HEK293 (cell line): Measurements from ENCODE around the gene NUB1.

Experiments
- CTCF ChIA-PET: fragments of 350-600 bp; formaldehyde crosslinking; extraction: SDS; loops from one replicate; lab custom pipeline; 2021; ENCODE audit warnings: antibody characterized with exemption; lab: Yijun Ruan, JAX
- POLR2A ChIA-PET: fragments of 300-600 bp; formaldehyde crosslinking; extraction: SDS; loops from one replicate; lab custom pipeline; 2020; ENCODE audit warnings: antibody characterized with exemption, inconsistent platforms; lab: Yijun Ruan, JAX
- H3K27ac ChIP-seq: fragments of 200-500 bp; sonication (Bioruptor generic); 2 replicates; pipeline ENCODE4 v1.5.1; 2014; ENCODE audit warnings: low read depth, low read length, control low read depth, inconsistent platforms; ENCODE audit errors: extremely low read depth
- H3K36me3 ChIP-seq, 2 experiments: fragments of 200-500 bp in 1 of 2; sonication (Bioruptor generic) in 1 of 2; 1 replicate in 1 of 2; 2 replicates in 1 of 2; pipeline ENCODE4 v1.5.1; 2014 to 2017; ENCODE audit warnings: inconsistent platforms in 2 of 2, low read length in 2 of 2; ENCODE audit not compliant: control insufficient read depth in 2 of 2, insufficient read depth in 1 of 2
- H3K4me1 ChIP-seq: fragments of 200-500 bp; sonication (Bioruptor generic); 2 replicates; pipeline ENCODE4 v1.5.1; 2014; ENCODE audit warnings: mild to moderate bottlenecking, low read length, inconsistent platforms; ENCODE audit not compliant: control insufficient read depth, insufficient read depth
- H3K4me3 ChIP-seq: 2 replicates; pipeline ENCODE4 v1.5.1; 2011; ENCODE audit warnings: low read depth, mild to moderate bottlenecking, control low read depth, low read length, moderate library complexity
- H3K9me3 ChIP-seq: fragments of 200-500 bp; sonication (Bioruptor generic); 2 replicates; pipeline ENCODE4 v1.5.1; 2014; ENCODE audit warnings: low read depth, low read length, inconsistent platforms; ENCODE audit not compliant: control insufficient read depth, insufficient read depth
- HOXC10 ChIP-seq: sonication (generic); formaldehyde crosslinking; IDR thresholded peaks from 2 replicates; pipeline ENCODE4 v1.8.1; 2023; ENCODE audit warnings: mild to moderate bottlenecking, missing genetic modification reagents
- KLF16 ChIP-seq: fragments of 450-650 bp; formaldehyde crosslinking; IDR thresholded peaks from 2 replicates; pipeline ENCODE4 v1.5.1; 2017; ENCODE audit warnings: missing biosample characterization, missing genetic modification characterization
- MYNN ChIP-seq: fragments of 450-650 bp; formaldehyde crosslinking; IDR thresholded peaks from 2 replicates; pipeline ENCODE4 v1.5.1; 2016; ENCODE audit warnings: missing biosample characterization, missing genetic modification characterization, borderline replicate concordance
- SCRT2 ChIP-seq: fragments of 450-650 bp; formaldehyde crosslinking; IDR thresholded peaks from 2 replicates; pipeline ENCODE4 v1.5.1; 2016; ENCODE audit warnings: missing biosample characterization, missing genetic modification characterization
- WT1 ChIP-seq: fragments of 450-650 bp; formaldehyde crosslinking; IDR thresholded peaks from 2 replicates; pipeline ENCODE4 v1.5.1; 2016; ENCODE audit warnings: missing biosample characterization, missing genetic modification characterization
- ZNF112 ChIP-seq: fragments of 450-650 bp; formaldehyde crosslinking; IDR thresholded peaks from 2 replicates; pipeline ENCODE4 v1.5.0; 2017; ENCODE audit warnings: missing biosample characterization, missing genetic modification characterization
- ZNF114 ChIP-seq: fragments of 450-650 bp; formaldehyde crosslinking; IDR thresholded peaks from 2 replicates; pipeline ENCODE4 v1.5.0; 2017; ENCODE audit warnings: missing biosample characterization, missing genetic modification characterization
- ZNF132 ChIP-seq: fragments of 450-650 bp; formaldehyde crosslinking; IDR thresholded peaks from 2 replicates; pipeline ENCODE4 v1.5.1; 2017; ENCODE audit warnings: missing biosample characterization, missing genetic modification characterization, borderline replicate concordance
- ZNF223 ChIP-seq: fragments of 450-650 bp; formaldehyde crosslinking; IDR thresholded peaks from 2 replicates; pipeline ENCODE4 v1.5.1; 2016; ENCODE audit warnings: missing biosample characterization, missing genetic modification characterization
- ZNF416 ChIP-seq: fragments of 450-650 bp; formaldehyde crosslinking; IDR thresholded peaks from 2 replicates; pipeline ENCODE4 v1.5.1; 2016; ENCODE audit warnings: missing biosample characterization, missing genetic modification characterization
- ZNF501 ChIP-seq: fragments of 450-650 bp; formaldehyde crosslinking; IDR thresholded peaks from 2 replicates; pipeline ENCODE4 v1.5.1; 2016; ENCODE audit warnings: missing biosample characterization, missing genetic modification characterization
- ZNF529 ChIP-seq: fragments of 450-650 bp; formaldehyde crosslinking; IDR thresholded peaks from 2 replicates; pipeline ENCODE4 v1.5.1; 2017; ENCODE audit warnings: missing genetic modification characterization, missing biosample characterization; ENCODE audit not compliant: insufficient replicate concordance
- ZNF555 ChIP-seq: fragments of 450-650 bp; formaldehyde crosslinking; conservative IDR thresholded peaks from 2 replicates; pipeline ENCODE4 v1.5.1; 2017; ENCODE audit warnings: missing biosample characterization, mild to moderate bottlenecking, missing genetic modification characterization, inconsistent platforms
- ZNF623 ChIP-seq: fragments of 450-650 bp; formaldehyde crosslinking; IDR thresholded peaks from 2 replicates; pipeline ENCODE4 v1.5.1; 2016; ENCODE audit warnings: missing biosample characterization, missing genetic modification characterization
- ZNF624 ChIP-seq: fragments of 450-650 bp; formaldehyde crosslinking; IDR thresholded peaks from 2 replicates; pipeline ENCODE4 v1.5.1; 2017; ENCODE audit warnings: missing biosample characterization, missing genetic modification characterization
- ZNF660 ChIP-seq: fragments of 450-650 bp; IDR thresholded peaks from 2 replicates; pipeline ENCODE4 v1.5.1; 2018; ENCODE audit warnings: missing biosample characterization, mild to moderate bottlenecking, missing genetic modification characterization
- ZNF701 ChIP-seq: fragments of 450-650 bp; formaldehyde crosslinking; IDR thresholded peaks from 2 replicates; pipeline ENCODE4 v1.5.1; 2016; ENCODE audit warnings: missing biosample characterization, missing genetic modification characterization
- ZNF768 ChIP-seq: fragments of 450-650 bp; formaldehyde crosslinking; IDR thresholded peaks from 2 replicates; pipeline ENCODE4 v1.5.1; 2018; ENCODE audit warnings: missing biosample characterization, mild to moderate bottlenecking, missing genetic modification characterization
- ZNF837 ChIP-seq: fragments of 450-650 bp; formaldehyde crosslinking; IDR thresholded peaks from 2 replicates; pipeline ENCODE4 v1.5.1; 2016; ENCODE audit warnings: missing biosample characterization, missing genetic modification characterization
- TF ChIP-seq, protein P1 (sequence below): sonication (generic); formaldehyde crosslinking; IDR thresholded peaks from 2 replicates; pipeline ENCODE4 v1.8.1; 2022; ENCODE audit warnings: mild to moderate bottlenecking, moderate library complexity, missing genetic modification reagents
- TF ChIP-seq, protein P2 (sequence below): fragments of 450-650 bp; formaldehyde crosslinking; IDR thresholded peaks from 2 replicates; pipeline ENCODE4 v1.5.1; 2016; ENCODE audit warnings: missing biosample characterization, missing genetic modification characterization
- TF ChIP-seq, protein P3 (sequence below): fragments of 450-650 bp; formaldehyde crosslinking; conservative IDR thresholded peaks from 2 replicates; pipeline ENCODE4 v1.5.1; 2016; ENCODE audit warnings: low read depth, missing biosample characterization, missing genetic modification characterization
- TF ChIP-seq, protein P4 (sequence below): fragments of 450-650 bp; formaldehyde crosslinking; IDR thresholded peaks from 2 replicates; pipeline ENCODE4 v1.5.1; 2017; ENCODE audit warnings: missing biosample characterization, missing genetic modification characterization

NUB1 gene

DNA sequence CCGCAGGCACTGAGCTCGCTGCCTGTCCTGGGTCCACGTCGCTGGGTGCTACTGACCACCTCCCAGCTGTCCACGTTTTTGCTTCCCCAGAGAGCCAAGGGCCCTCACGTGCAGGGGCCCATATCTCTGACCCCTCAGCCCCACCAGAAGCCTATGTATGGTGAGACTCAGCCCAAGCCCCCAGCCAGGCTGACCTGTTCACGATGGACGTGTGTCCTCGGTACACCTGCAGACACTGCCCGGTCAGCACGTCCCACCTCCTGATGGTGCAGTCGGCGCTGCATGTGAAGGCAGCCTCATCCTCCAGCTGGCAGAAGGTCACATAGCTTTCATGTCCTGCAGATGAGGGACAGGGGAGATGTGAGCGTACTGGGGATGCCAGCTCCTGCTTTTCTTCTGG, 58.3 kb downstream of the NUB1 start:
- no peak for TF ChIP-seq ZNF132 (tag by site-specific recombination)
- TF ChIP-seq, protein P1, sequence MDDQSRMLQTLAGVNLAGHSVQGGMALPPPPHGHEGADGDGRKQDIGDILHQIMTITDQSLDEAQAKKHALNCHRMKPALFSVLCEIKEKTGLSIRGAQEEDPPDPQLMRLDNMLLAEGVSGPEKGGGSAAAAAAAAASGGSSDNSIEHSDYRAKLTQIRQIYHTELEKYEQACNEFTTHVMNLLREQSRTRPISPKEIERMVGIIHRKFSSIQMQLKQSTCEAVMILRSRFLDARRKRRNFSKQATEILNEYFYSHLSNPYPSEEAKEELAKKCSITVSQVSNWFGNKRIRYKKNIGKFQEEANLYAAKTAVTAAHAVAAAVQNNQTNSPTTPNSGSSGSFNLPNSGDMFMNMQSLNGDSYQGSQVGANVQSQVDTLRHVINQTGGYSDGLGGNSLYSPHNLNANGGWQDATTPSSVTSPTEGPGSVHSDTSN (CRISPR knock-in tag) = no peak
- no peak for TF ChIP-seq HOXC10 (CRISPR knock-in tag)
- TF ChIP-seq ZNF623 (tag by site-specific recombination) = no peak
- no peak for TF ChIP-seq ZNF624 (tag by site-specific recombination)
- TF ChIP-seq ZNF223 (tag by site-specific recombination) = no peak
- no peak for TF ChIP-seq ZNF768
- no peak for TF ChIP-seq ZNF701
- TF ChIP-seq ZNF555 (tag by site-specific recombination) = no peak
- no peak for TF ChIP-seq MYNN (tag by site-specific recombination)
- no peak for TF ChIP-seq SCRT2 (tag by site-specific recombination)
- TF ChIP-seq ZNF837 (tag by site-specific recombination) = no peak
- H3K9me3 ChIP-seq = no peaks in the 10 kb centered on the region
- no peak overlapping the region for H3K4me3 ChIP-seq
- no peak overlapping the region for H3K27ac ChIP-seq
- POLR2A ChIA-PET = no interaction called here
- H3K36me3 ChIP-seq = no peaks in the 10 kb centered on the region
- no peaks in the 10 kb centered on the region for H3K4me1 ChIP-seq
- CTCF ChIA-PET = interaction anchor here (0.6 kb wide), 2 partner anchors 33 to 360 kb away, joined by 3 to 4 read pairs; no protein-coding TSS in a partner anchor

DNA sequence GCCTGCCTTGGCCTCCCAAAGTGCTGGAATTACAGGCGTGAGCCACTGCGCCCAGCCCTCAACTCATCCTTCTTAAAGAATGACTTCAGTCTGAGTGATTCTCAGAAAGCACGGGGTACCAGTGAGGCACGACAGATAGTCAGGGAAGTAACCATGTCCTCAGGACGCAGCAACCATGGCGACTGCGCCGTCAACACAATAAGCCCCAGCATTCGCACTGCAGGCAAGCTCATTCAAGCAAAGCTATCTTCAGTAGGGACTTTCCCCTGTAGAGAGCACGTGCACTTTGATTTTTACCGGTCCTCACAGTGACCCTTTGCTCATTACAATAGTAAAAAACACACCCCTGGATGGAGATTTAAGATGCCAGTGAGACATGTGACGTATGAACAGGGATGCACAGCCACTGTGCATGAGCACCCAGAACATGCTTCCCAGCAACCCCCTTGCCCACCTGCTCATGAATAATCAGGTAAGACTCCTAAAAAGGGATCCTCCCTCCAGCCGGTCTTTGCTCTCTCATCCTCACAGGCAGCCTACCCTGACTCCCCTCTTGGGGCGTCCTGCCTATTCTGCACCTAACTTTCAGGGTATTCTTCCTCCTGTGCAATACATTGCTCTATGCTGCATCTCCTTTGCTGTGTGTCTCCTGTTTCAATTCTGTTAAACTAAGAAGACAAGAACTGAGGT, 59.2 kb downstream of the NUB1 start:
- no peaks in the 10 kb centered on the region for H3K4me1 ChIP-seq
- ChIA-PET CTCF (interaction anchor here (0.6 kb wide), 1 partner anchor 359 kb away, joined by 4 read pairs; no protein-coding TSS in a partner anchor), POLR2A (no interaction called here)
- H3K36me3 ChIP-seq = no peaks in the 10 kb centered on the region
- no peak overlapping the region for H3K27ac ChIP-seq
- TF ChIP-seq, protein P2, sequence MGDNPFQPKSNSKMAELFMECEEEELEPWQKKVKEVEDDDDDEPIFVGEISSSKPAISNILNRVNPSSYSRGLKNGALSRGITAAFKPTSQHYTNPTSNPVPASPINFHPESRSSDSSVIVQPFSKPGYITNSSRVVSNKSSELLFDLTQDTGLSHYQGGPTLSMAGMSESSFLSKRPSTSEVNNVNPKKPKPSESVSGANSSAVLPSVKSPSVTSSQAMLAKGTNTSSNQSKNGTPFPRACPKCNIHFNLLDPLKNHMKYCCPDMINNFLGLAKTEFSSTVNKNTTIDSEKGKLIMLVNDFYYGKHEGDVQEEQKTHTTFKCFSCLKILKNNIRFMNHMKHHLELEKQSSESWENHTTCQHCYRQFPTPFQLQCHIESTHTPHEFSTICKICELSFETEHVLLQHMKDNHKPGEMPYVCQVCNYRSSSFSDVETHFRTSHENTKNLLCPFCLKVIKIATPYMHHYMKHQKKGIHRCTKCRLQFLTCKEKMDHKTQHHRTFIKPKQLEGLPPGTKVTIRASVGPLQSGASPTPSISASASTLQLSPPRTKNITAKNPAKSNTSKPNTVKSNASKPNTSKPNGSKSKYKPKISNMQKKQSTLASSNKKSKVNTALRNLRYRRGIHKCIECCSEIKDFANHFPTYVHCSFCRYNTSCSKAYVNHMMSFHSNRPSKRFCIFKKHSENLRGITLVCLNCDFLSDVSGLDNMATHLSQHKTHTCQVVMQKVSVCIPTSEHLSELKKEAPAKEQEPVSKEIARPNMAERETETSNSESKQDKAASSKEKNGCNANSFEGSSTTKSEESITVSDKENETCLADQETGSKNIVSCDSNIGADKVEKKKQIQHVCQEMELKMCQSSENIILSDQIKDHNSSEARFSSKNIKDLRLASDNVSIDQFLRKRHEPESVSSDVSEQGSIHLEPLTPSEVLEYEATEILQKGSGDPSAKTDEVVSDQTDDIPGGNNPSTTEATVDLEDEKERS = no peak
- TF ChIP-seq WT1 (tag by site-specific recombination) (no peak), ZNF416 (no peak), ZNF660 (no peak), ZNF529 (tag by site-specific recombination) (no peak), ZNF112 (tag by site-specific recombination) (no peak), KLF16 (no peak), ZNF114 (tag by site-specific recombination) (no peak), ZNF501 (tag by site-specific recombination) (no peak)
- TF ChIP-seq, protein P3, sequence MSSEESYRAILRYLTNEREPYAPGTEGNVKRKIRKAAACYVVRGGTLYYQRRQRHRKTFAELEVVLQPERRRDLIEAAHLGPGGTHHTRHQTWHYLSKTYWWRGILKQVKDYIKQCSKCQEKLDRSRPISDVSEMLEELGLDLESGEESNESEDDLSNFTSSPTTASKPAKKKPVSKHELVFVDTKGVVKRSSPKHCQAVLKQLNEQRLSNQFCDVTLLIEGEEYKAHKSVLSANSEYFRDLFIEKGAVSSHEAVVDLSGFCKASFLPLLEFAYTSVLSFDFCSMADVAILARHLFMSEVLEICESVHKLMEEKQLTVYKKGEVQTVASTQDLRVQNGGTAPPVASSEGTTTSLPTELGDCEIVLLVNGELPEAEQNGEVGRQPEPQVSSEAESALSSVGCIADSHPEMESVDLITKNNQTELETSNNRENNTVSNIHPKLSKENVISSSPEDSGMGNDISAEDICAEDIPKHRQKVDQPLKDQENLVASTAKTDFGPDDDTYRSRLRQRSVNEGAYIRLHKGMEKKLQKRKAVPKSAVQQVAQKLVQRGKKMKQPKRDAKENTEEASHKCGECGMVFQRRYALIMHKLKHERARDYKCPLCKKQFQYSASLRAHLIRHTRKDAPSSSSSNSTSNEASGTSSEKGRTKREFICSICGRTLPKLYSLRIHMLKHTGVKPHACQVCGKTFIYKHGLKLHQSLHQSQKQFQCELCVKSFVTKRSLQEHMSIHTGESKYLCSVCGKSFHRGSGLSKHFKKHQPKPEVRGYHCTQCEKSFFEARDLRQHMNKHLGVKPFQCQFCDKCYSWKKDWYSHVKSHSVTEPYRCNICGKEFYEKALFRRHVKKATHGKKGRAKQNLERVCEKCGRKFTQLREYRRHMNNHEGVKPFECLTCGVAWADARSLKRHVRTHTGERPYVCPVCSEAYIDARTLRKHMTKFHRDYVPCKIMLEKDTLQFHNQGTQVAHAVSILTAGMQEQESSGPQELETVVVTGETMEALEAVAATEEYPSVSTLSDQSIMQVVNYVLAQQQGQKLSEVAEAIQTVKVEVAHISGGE (tag by site-specific recombination) = no peak
- TF ChIP-seq, protein P4, sequence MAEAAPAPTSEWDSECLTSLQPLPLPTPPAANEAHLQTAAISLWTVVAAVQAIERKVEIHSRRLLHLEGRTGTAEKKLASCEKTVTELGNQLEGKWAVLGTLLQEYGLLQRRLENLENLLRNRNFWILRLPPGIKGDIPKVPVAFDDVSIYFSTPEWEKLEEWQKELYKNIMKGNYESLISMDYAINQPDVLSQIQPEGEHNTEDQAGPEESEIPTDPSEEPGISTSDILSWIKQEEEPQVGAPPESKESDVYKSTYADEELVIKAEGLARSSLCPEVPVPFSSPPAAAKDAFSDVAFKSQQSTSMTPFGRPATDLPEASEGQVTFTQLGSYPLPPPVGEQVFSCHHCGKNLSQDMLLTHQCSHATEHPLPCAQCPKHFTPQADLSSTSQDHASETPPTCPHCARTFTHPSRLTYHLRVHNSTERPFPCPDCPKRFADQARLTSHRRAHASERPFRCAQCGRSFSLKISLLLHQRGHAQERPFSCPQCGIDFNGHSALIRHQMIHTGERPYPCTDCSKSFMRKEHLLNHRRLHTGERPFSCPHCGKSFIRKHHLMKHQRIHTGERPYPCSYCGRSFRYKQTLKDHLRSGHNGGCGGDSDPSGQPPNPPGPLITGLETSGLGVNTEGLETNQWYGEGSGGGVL = no peak
- H3K9me3 ChIP-seq = no peaks in the 10 kb centered on the region
- no peak overlapping the region for H3K4me3 ChIP-seq
